Activated naive CD4-positive, alpha-beta T cell treated with anti-CD3 and anti-CD28 coated beads, Interleukin-2, amount 50 U/mL, for 72 hours (primary cell): Measurements from ENCODE around the gene MFSD12. TPM values are rescaled to one million over a fixed set of nuclear protein-coding genes. Genes with fewer than 3 reads are reported as not detected.

Experiments
- ATAC-seq, 2 donors: fragments of 150-1000 bp; cut with Tn5 transposase; 2 replicates each; pipeline ENCODE4 v1.10.0; 2021; ENCODE audit warnings: mild to moderate bottlenecking in 2 of 2, moderate library complexity in 2 of 2
- DNase-seq, 2 donors: peaks; one replicate each; pipeline ENCODE4 v3.0.0; 2021 to 2022; ENCODE audit warnings: low spot score in 2 of 2
- H3K27ac Mint-ChIP-seq, 2 donors: one replicate each; pipeline ENCODE4 v1.8.0; 2022; ENCODE audit warnings: mild to moderate bottlenecking in 2 of 2, mixed read lengths in 2 of 2
- H3K36me3 Mint-ChIP-seq, 2 donors: one replicate each; pipeline ENCODE4 v1.8.0; 2022; ENCODE audit warnings: mixed read lengths in 2 of 2
- H3K9me3 Mint-ChIP-seq, 2 donors: one replicate each; pipeline ENCODE4 v1.8.0; 2022; ENCODE audit warnings: mixed read lengths in 2 of 2
- total RNA-seq, 2 donors: library from RNA; stranded (reverse); gene quantifications; one replicate each; pipeline ENCODE4 v1.2.3, GENCODE V29; 2022

The MFSD12 gene
- total RNA-seq, result 10 to 100 TPM; 40.1 to 47.5 TPM

GRCh38 chr19:3557461-3558248, at the start of gene MFSD12:
Gene MFSD12, minus strand, starts transcription at chr19:3557586. Its CDS starts 183 bp downstream, at chr19:3557403.
- Mint-ChIP-seq H3K27ac (peak within 1 kb of the TSS; percentile 83 to 97), H3K9me3 (no peaks in the 10 kb centered on the region), H3K36me3 (peaks cover 6 to 12% of the 10 kb centered on the region in 2 donors)
- DNase-seq (peak; percentile 94 to 96), ATAC-seq (peak; percentile 90 to 93)

GRCh38 chr19:3606690-3607289, 49.4 kb upstream of the MFSD12 start, which contains the start of gene TBXA2R:
Gene TBXA2R, minus strand, starts transcription at chr19:3606875. Its CDS starts 6,241 bp downstream, at chr19:3600634.
- Mint-ChIP-seq H3K27ac (no peak within 1 kb of the TSS), H3K9me3 (no peaks in the 10 kb centered on the region), H3K36me3 (no peaks in the 10 kb centered on the region)
- DNase-seq (peak in 1 of 2 donors; percentile 81), ATAC-seq (peak; percentile 56 to 76)

DNA sequence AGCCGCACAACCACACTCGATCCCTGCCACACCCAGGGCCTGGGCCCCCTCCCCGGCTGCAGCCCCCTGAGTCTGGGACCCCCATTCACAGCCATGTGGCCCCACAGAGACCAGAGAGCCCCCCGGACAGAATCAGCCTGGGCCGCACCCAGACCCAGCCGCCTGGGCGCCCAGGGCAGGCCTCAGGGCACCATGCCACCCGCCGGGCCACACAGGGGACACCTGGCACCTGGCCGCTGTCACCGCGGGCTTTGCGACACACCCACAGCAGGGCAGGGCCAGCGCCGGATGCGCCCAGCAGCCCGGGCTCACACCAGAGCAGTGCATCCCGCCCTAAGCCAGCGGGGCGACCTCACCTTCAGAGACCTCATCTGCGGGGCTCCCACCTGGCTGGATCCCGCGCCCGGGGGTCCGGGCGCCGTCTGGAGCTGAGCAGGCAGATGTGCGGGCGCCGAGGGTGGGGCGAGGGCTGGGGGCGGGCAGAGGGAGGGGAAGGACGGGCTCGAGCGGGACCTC, 48.8 kb upstream of the MFSD12 start:
- Mint-ChIP-seq H3K9me3 (no peaks in the 10 kb centered on the region), H3K27ac (no peak overlapping the region), H3K36me3 (no peaks in the 10 kb centered on the region)
- peak in 1 of 2 donors; percentile 35 for DNase-seq
- ATAC-seq, result peak; percentile 60 to 81

DNA sequence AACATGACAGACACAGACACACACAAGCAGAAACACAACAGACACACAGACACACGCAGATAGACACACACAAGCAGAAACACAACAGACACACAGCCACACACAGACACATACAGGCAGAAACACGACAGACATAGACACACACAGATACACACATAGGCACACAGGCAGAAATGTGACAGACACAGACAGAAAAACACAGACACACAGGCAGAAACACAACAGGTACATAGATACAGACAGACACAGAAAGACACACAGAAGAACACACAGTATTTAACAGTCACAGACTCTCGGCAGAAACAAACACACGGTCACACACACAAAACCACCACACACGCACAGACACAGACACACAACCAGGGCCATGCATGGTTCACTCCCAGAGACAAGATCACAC, 48.4 kb upstream of the MFSD12 start:
- no peak for DNase-seq
- Mint-ChIP-seq H3K9me3 (no peaks in the 10 kb centered on the region), H3K36me3 (no peaks in the 10 kb centered on the region), H3K27ac (no peak overlapping the region)
- no peak for ATAC-seq

DNA sequence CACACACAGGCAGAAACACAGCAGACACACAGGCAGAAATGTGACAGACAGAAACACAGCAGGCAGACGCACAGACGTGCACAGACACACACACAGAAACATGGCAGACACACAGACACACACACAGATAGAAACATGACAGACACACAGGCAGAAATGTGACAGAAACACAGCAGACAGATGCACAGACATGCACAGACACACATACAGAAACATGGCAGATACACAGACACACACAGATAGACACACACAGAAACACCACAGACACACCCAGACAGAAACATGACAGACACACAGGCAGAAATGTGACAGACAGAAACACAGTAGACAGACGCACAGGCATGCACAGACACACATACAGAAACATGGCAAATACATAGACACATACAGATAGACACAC, 48.0 kb upstream of the MFSD12 start:
- H3K9me3 Mint-ChIP-seq, result no peaks in the 10 kb centered on the region
- no peaks in the 10 kb centered on the region for H3K36me3 Mint-ChIP-seq
- DNase-seq (no peak), ATAC-seq (no peak)
- H3K27ac Mint-ChIP-seq, result no peak overlapping the region

- Mint-ChIP-seq H3K27ac (no peak overlapping the region), H3K36me3 (no peaks in the 10 kb centered on the region), H3K9me3 (no peaks in the 10 kb centered on the region)
- DNase-seq, result no peak
- peak; percentile 29 to 51 for ATAC-seq
These were observed 47.6 kb upstream of the MFSD12 start for GRCh38 chr19:3604987-3605343.

DNA sequence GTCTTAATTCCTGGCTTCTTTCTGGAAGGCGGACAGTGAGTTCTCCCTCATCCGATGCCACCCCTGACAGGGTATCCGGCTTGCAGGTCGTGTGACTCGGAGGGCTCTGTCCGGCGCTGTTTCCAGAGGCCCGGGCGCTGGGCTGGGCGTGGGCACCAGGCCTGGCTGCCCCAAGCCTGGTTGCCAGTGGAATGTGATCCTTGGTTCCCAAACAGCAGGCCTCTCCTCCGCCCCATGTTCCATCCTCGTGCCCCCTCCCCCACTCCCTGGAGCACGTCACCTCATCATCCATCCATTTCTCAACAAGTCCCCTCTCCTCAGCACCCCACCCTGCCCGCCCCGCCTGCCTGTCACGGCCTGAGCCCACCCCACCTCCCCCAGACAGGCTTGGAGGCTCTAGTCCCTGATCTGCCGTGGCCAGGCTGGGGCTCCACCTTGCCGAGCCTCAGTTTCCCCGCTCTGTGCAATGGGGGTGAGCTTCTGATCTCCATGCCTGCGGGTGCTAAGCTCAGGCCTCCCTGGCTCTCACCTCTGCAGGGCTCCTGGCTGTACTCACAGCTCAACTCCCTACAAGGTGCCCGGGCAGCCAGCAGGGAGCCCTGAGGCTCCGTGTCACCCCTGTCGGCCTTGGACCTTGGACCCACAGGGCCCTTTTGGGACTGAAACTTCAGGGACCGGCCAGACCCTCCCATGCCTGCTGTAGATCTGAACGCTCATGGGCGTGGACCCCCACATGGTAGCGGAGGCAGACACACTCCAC, 47.0 kb upstream of the MFSD12 start:
- H3K36me3 Mint-ChIP-seq, result no peaks in the 10 kb centered on the region
- no peak overlapping the region for H3K27ac Mint-ChIP-seq
- peak in 1 of 2 donors; percentile 7 for ATAC-seq

GRCh38 chr19:3603121-3603811, 45.9 kb upstream of the MFSD12 start:
- no peaks in the 10 kb centered on the region for H3K9me3 Mint-ChIP-seq
- H3K27ac Mint-ChIP-seq, result no peak overlapping the region
- no peaks in the 10 kb centered on the region for H3K36me3 Mint-ChIP-seq
- DNase-seq (no peak), ATAC-seq (no peak)

More for the DNA sequence above, 47.0 kb upstream of the MFSD12 start:
- no peak for DNase-seq
- H3K9me3 Mint-ChIP-seq, result no peaks in the 10 kb centered on the region

- ATAC-seq (no peak), DNase-seq (no peak)
- no peaks in the 10 kb centered on the region for H3K9me3 Mint-ChIP-seq
- no peaks in the 10 kb centered on the region for H3K36me3 Mint-ChIP-seq
- H3K27ac Mint-ChIP-seq, result no peak overlapping the region
These were observed 43.6 kb upstream of the MFSD12 start for GRCh38 chr19:3601021-3601420.

DNA sequence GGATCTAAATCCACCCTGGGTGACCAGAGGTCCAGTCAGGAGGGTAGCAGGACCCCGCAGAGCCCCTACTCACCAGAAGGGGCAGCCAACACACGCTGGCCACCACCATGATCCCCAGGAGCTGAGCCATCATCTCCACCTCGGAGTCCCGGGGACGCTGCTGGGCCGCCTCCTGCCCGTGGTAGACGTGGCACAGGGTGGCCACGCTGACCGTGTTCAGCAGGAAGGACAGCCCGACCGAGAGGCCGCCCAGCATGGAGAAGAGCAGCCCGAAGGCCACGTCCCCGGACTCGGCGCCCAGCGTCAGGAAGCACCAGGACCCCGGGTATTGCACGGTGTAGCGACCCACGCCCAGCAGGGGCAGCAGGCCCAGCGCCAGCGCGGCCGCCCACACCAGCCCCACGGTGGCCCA, 42.4 kb upstream of the MFSD12 start:
- Mint-ChIP-seq H3K9me3 (no peaks in the 10 kb centered on the region), H3K36me3 (no peaks in the 10 kb centered on the region), H3K27ac (no peak overlapping the region)
- DNase-seq, result no peak
- ATAC-seq, result no peak

DNA sequence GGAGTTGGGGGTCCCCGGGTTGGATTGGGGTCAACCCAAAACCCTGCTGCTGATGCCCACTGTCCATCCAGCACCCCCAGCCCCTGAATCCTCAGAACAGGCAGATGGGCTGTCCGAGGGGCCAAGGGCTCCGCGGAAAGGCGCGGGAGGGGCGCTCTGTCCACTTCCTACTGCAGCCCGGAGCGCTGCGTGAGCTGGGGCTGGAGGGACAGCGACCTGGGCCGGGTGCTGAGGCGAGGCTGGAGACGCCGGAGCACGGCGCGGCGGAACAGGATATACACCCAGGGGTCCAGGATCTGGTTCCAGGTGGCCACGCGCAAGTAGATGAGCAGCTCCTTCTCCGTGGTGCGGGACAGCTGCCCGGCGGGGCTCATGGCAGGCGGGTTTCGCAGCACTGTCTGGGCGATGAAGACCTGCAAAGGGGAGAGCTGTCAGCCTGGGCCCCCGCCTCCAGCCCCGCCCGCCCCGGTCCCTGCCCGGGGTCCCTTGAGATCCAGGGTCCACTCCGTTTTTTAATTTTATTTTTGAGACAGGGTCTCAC, 38.2 kb upstream of the MFSD12 start:
- ATAC-seq (no peak), DNase-seq (no peak)
- no peaks in the 10 kb centered on the region for H3K9me3 Mint-ChIP-seq
- no peak overlapping the region for H3K27ac Mint-ChIP-seq
- no peaks in the 10 kb centered on the region for H3K36me3 Mint-ChIP-seq

- no peak for ATAC-seq
- DNase-seq, result no peak
- Mint-ChIP-seq H3K27ac (peak overlapping the region in 1 of 2 donors; percentile 64), H3K36me3 (no peaks in the 10 kb centered on the region), H3K9me3 (no peaks in the 10 kb centered on the region)
These were observed 35.8 kb upstream of the MFSD12 start for GRCh38 chr19:3593156-3593555.

DNA sequence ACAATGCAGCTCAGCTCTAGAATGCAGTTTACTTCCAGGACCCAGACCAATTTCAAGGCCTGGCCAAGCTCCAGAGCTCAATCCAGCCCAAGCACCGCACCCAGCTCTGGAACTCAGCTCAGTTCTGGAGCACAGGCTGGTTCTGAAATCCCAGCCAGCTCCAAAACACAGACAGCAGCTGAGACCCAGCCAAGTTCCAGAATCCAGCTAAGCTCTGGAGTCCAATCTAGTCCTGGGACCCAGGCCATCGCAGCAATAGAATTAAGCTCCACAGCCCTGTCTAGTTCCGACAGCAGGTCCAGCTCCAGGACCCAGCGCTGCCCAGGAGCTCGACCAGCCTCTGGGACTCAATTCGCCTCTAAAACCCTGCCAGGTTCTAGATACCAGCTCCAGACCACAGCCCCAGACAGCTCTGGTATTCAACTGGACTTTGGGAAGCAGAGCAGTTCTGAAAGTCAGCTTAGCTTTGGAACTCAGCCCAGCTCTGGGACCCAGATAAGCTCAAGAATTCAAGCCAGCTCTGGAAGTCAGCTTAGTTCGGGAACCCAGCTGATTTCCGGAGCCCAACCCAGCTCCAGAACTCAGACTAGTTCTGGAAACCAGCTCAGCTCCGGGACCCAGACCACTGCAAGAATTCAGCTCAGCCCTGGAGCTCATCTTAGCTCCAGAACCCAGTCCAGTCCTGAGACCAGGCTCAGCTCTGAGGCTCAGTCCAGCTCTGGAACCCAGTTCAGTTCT, 34.7 kb upstream of the MFSD12 start:
- no peaks in the 10 kb centered on the region for H3K9me3 Mint-ChIP-seq
- H3K27ac Mint-ChIP-seq, result no peak overlapping the region
- no peaks in the 10 kb centered on the region for H3K36me3 Mint-ChIP-seq
- ATAC-seq (no peak), DNase-seq (no peak)

DNA sequence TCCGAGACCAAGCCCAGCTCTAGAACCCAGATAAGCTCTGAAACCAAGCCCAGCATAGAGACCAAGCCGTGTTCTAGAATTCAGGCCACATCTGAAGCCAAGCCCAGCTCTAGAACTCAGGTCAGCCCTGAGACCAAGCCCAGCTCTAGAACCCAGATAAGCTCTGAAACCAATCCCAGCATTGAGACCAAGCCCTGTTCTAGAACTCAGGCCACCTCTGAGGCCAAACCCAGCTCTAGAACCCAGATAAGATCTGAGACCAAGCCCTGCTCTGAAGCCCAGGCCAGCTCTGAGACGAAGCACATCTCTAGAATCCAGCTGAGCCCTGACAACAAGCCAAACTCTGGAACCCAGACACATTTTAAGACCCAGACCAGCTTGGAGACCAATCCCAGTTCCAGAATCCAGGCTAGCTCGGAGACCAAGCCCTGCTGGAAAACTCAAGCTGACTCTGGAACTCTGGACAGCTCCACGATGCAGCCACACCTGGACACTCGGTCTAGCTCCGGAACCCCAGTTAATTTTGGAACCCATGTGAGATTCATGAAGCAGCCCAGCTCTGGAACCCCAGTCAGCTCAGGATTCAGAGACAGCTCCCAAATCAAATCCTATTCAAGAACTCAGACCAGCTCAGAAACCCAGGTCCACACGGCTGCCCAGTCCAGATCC, 33.7 kb upstream of the MFSD12 start:
- Mint-ChIP-seq H3K27ac (peak overlapping the region in 1 of 2 donors; percentile 14), H3K36me3 (no peaks in the 10 kb centered on the region), H3K9me3 (no peaks in the 10 kb centered on the region)
- no peak for ATAC-seq
- DNase-seq, result no peak

DNA sequence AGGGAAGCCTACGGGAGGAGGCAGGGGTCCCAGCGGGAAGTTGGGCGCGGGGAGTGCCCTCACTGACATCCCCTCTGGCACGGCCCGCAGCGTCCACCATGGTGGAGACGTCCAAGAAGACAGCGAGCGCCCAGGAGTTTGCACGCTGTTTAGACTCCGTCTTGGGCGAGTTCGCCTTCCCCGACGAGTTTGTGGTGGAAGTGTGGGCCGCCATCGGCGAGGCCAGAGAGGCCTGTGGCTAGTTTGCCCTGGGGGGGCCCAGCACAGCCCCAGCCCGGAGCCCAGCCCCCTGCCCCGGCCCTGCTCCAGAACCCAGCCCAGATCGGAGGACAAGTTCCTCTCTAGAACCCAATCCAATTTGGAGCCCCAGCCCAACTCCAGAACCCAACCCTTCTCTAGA, 32.6 kb upstream of the MFSD12 start:
- ATAC-seq, result no peak
- no peaks in the 10 kb centered on the region for H3K9me3 Mint-ChIP-seq
- H3K27ac Mint-ChIP-seq, result no peak overlapping the region
- DNase-seq, result no peak
- no peaks in the 10 kb centered on the region for H3K36me3 Mint-ChIP-seq
